ENCODE data around the gene HAUS1. TPM values are rescaled to one million over a fixed set of nuclear protein-coding genes. Genes with fewer than 3 reads are reported as not detected.
A peak's percentile ranks its signal among the peaks of the same experiment; 100 is the strongest.

Gene HAUS1
- total RNA-seq, 1 experiment from 2014 or later = 33.3 TPM

DNA sequence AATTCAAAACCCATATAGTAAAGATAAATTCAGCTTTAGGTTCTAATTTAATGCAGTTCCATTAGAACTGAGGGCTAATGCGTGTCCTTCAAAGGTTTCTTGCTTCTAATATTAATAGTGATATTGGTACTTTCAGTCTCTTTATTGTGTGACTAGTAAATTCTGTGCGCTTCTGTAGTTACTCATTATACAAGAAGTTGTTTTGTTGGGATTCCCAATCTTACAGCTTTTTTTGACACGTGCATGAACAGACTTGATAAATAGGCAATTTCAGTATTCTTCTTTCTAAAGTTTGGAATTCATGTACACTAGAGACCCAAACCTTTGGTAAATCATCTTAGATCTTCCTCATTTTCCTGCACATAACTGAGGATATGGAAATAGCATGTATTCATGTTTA, 71.8 kb downstream of the HAUS1 start:
- Histone ChIP-seq H3K4me1 (replicated peaks; ENCODE audit: insufficient read depth) (peaks cover 17% of the 10 kb centered on the region), H3K27me3 (ENCODE audit: insufficient read depth, low read depth) (no peaks in the 10 kb centered on the region), H3K4me3 (peak overlapping the region; percentile 98; the same call in 1 of the 2 replicates), H4K20me1 (ENCODE audit: insufficient read depth) (peaks cover 35% of the 10 kb centered on the region), H3K9me3 (ENCODE audit: insufficient read depth, low read depth) (no peaks in the 10 kb centered on the region), H3K36me3 (ENCODE audit: low read depth) (no peaks in the 10 kb centered on the region), H3F3A (ENCODE audit: insufficient read depth, low read depth) (peaks cover 26% of the 10 kb centered on the region), H3K4me2 (peak overlapping the region; percentile 82), H2AFZ (no peak overlapping the region), H3K79me2 (ENCODE audit: low read depth) (peaks cover 72% of the 10 kb centered on the region), H3K27ac (no peak overlapping the region), H3K9me2 (ENCODE audit: insufficient read depth) (no peaks in the 10 kb centered on the region)
- DNase-seq = no peak
- intact Hi-C loops (cut with micrococcal nuclease; ENCODE audit: unreplicated experiment) = no loop called here
- TF ChIP-seq EZH2 (IDR thresholded peaks at IDR 0.05; ENCODE audit: low read depth) = no peak
- POLR2A ChIA-PET (ENCODE audit: unreplicated experiment) = interaction anchor here (0.7 kb wide), 1 partner anchor 241 kb away, joined by 3 read pairs; no protein-coding TSS in a partner anchor
- no TSS peak for BruUV-seq (replicated peaks)
- CTCF ChIA-PET = no interaction called here

Other genes starting within 250 kb of the HAUS1 start
- gene EPG5, start 137.1 kb upstream of the HAUS1 start, total RNA-seq (2021) = 16.7 and 19.5 TPM in 2 replicates
- not detected in 2 replicates for gene PSTPIP2, start 32.1 kb upstream of the HAUS1 start, total RNA-seq (2021)
- 232 and 242 TPM in 2 replicates for gene ATP5F1A, start 6.1 kb upstream of the HAUS1 start, total RNA-seq (2021)

Data from PC-9 (cell line).